Neural progenitor cell (in vitro differentiated cells): ENCODE data around the gene GATA6.
A peak's percentile ranks its signal among the peaks of the same experiment; 100 is the strongest.

Source experiments
- EZH2 ChIP-seq: fragments of 200-600 bp; sonication (generic); IDR thresholded peaks from 2 replicates; pipeline ENCODE4 v1.6.1; 2017; ENCODE audit warnings: antibody characterized with exemption, mild to moderate bottlenecking, moderate library complexity
- TF ChIP-seq, protein P1 (sequence below): fragments of 200-600 bp; sonication (generic); IDR thresholded peaks from 2 replicates; pipeline ENCODE4 v1.5.1; 2017; ENCODE audit warnings: antibody characterized with exemption, mild to moderate bottlenecking

DNA sequence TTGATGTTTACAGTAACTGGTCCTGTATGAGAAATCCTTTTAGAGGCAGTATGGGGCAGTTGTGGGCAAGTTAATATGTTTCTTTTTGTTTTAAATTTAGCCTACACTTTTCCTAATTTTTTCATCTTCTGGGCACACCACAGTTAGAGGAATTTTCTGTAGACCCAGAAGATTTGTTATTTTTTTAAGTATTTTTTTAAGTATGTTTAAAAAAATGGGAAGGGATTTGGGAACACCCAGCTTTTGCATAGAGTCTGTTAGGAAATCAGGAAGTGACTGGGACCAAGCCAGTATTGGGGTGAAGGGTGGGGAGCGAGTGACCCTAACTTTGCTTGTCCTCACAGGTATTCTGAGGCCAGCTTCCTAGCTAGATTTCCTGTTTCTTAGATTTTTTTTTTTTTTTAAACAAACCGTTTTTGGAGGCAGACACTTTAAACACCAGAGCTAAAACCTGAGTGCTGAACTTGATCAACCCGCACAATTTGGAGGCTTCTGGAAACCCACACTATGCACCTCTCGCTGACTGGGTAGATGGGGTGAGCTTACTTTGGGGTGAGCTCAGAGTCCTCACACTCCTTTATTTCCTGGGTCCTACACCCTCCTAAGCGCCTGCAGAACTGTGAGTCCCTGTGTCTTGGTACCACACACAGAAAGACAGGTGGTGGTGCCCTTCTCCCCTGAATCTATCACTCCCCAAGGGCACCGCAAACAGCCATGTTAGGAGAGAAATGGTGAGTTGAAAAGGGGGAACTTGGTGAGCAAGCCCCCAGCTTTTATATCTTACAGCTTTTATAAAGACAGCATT, 5.2 kb downstream of the GATA6 start:
- TF ChIP-seq, protein P1, sequence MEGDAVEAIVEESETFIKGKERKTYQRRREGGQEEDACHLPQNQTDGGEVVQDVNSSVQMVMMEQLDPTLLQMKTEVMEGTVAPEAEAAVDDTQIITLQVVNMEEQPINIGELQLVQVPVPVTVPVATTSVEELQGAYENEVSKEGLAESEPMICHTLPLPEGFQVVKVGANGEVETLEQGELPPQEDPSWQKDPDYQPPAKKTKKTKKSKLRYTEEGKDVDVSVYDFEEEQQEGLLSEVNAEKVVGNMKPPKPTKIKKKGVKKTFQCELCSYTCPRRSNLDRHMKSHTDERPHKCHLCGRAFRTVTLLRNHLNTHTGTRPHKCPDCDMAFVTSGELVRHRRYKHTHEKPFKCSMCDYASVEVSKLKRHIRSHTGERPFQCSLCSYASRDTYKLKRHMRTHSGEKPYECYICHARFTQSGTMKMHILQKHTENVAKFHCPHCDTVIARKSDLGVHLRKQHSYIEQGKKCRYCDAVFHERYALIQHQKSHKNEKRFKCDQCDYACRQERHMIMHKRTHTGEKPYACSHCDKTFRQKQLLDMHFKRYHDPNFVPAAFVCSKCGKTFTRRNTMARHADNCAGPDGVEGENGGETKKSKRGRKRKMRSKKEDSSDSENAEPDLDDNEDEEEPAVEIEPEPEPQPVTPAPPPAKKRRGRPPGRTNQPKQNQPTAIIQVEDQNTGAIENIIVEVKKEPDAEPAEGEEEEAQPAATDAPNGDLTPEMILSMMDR: peak; percentile 13
- no peak for TF ChIP-seq EZH2
